ENCODE results near the gene LIMCH1.

- TF ChIP-seq CTCF (conservative IDR thresholded peaks at IDR 0.05; ENCODE audit: low read length) (no peak), EZH2phosphoT487 (IDR thresholded peaks at IDR 0.05; ENCODE audit: borderline replicate concordance) (no peak)
Measured at GRCh38 chr4:41602113-41602512, 64.2 kb downstream of the LIMCH1 start.

Data from Loucy (cell line).